ENCODE results near the gene SPTB. TPM values are rescaled to one million over a fixed set of nuclear protein-coding genes. Genes with fewer than 3 reads are reported as not detected.

The SPTB gene
- total RNA-seq, 2 donors from 2014 or later, result 5.6 to 9.9 TPM

- no peak for ATAC-seq (ENCODE audit: insufficient number of reproducible peaks, low FRiP score, low read depth)
- H3K4me1 ChIP-seq (ENCODE audit: control insufficient read depth in 1 of 2, low read depth in 2 of 2), result peaks cover 31 to 43% of the 10 kb centered on the region in 2 donors
- H3K36me3 ChIP-seq, result no peaks in the 10 kb centered on the region
- no peak for TF ChIP-seq CTCF (IDR thresholded peaks at IDR 0.05)
- no peaks in the 10 kb centered on the region for H3K27me3 ChIP-seq (replicated peaks; ENCODE audit: insufficient read depth)
- peak overlapping the region; percentile 87 for H3K4me3 ChIP-seq
- no peaks in the 10 kb centered on the region for H3K9me3 ChIP-seq
- H3K27ac ChIP-seq, result peak overlapping the region; percentile 72 to 91
- DNase-seq (ENCODE audit: low spot score), result no peak
These were observed 176.1 kb downstream of the SPTB start for GRCh38 chr14:64703395-64704142.

GRCh38 chr14:64702493-64703394, 177.0 kb downstream of the SPTB start:
- H3K27me3 ChIP-seq (replicated peaks; ENCODE audit: insufficient read depth), result no peaks in the 10 kb centered on the region
- no peaks in the 10 kb centered on the region for H3K9me3 ChIP-seq
- DNase-seq (ENCODE audit: low spot score), result no peak
- no peaks in the 10 kb centered on the region for H3K36me3 ChIP-seq
- no peak for ATAC-seq (ENCODE audit: insufficient number of reproducible peaks, low FRiP score, low read depth)
- no peak overlapping the region for H3K27ac ChIP-seq
- peak overlapping the region; percentile 87 for H3K4me3 ChIP-seq
- no peak for TF ChIP-seq CTCF (IDR thresholded peaks at IDR 0.05)
- peaks cover 22 to 35% of the 10 kb centered on the region in 2 donors for H3K4me1 ChIP-seq (ENCODE audit: control insufficient read depth in 1 of 2, low read depth in 2 of 2)

- no peak for TF ChIP-seq CTCF (IDR thresholded peaks at IDR 0.05)
- no peak overlapping the region for H3K4me3 ChIP-seq
- ATAC-seq (ENCODE audit: insufficient number of reproducible peaks, low FRiP score, low read depth), result no peak
These were observed 178.0 kb downstream of the SPTB start for GRCh38 chr14:64701660-64702059.

GRCh38 chr14:64700894-64701293, 178.8 kb downstream of the SPTB start:
- Histone ChIP-seq H3K27me3 (replicated peaks; ENCODE audit: insufficient read depth) (no peaks in the 10 kb centered on the region), H3K27ac (no peak overlapping the region), H3K9me3 (no peaks in the 10 kb centered on the region), H3K36me3 (no peaks in the 10 kb centered on the region), H3K4me1 (ENCODE audit: control insufficient read depth in 1 of 2, low read depth in 2 of 2) (peaks cover 6 to 35% of the 10 kb centered on the region in 2 donors), H3K4me3 (no peak overlapping the region)
- DNase-seq (ENCODE audit: low spot score) (no peak), ATAC-seq (ENCODE audit: insufficient number of reproducible peaks, low FRiP score, low read depth) (no peak)
- TF ChIP-seq CTCF (IDR thresholded peaks at IDR 0.05), result no peak

More at GRCh38 chr14:64701660-64702059, 178.0 kb downstream of the SPTB start:
- no peak overlapping the region for H3K27ac ChIP-seq
- H3K27me3 ChIP-seq (replicated peaks; ENCODE audit: insufficient read depth), result no peaks in the 10 kb centered on the region
- H3K4me1 ChIP-seq (ENCODE audit: control insufficient read depth in 1 of 2, low read depth in 2 of 2), result peaks cover 14 to 35% of the 10 kb centered on the region in 2 donors
- no peak for DNase-seq (ENCODE audit: low spot score)
- no peaks in the 10 kb centered on the region for H3K9me3 ChIP-seq
- H3K36me3 ChIP-seq, result no peaks in the 10 kb centered on the region

- no peak for TF ChIP-seq CTCF (IDR thresholded peaks at IDR 0.05)
These were observed 179.4 kb downstream of the SPTB start for GRCh38 chr14:64700290-64700689.

More at GRCh38 chr14:64700290-64700689, 179.4 kb downstream of the SPTB start:
- no peaks in the 10 kb centered on the region for H3K27me3 ChIP-seq (replicated peaks; ENCODE audit: insufficient read depth)
- ATAC-seq (ENCODE audit: insufficient number of reproducible peaks, low FRiP score, low read depth) (no peak), DNase-seq (ENCODE audit: low spot score) (no peak)
- H3K4me3 ChIP-seq, result no peak overlapping the region
- no peak overlapping the region for H3K27ac ChIP-seq
- H3K36me3 ChIP-seq, result no peaks in the 10 kb centered on the region
- H3K9me3 ChIP-seq, result no peaks in the 10 kb centered on the region
- H3K4me1 ChIP-seq (ENCODE audit: control insufficient read depth in 1 of 2, low read depth in 2 of 2), result peaks cover 4 to 31% of the 10 kb centered on the region in 2 donors

Measured in thoracic aorta (tissue), 2 donors.